ENCODE measurements around the gene BPTF.
A peak's percentile ranks its signal among the peaks of the same experiment; 100 is the strongest.
"Not testable (repeated sequence)": the region's sequence is repeated elsewhere in the genome, so short reads cannot be mapped to it uniquely, and the experiment has no call there.

BPTF gene

DNA sequence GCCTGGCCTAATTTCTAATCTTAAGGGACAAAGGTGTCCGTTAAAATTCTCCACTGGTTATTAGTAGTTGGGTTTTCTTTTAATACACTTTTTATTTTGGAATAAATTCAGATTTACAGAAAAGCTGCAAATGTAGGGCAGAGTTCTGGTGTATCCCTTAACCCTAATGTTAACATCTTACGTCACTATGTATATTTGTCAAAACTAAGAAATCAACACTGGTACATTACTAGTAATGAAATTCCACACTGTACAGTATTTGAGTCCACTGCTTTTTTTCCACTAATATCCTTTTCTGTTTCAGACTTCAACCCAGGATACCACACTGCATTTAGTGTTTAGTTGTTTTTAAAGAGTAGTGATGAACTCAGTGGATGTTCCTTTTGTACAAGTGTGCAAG, 191.5 kb downstream of the BPTF start:
- TF ChIP-seq, protein P1, sequence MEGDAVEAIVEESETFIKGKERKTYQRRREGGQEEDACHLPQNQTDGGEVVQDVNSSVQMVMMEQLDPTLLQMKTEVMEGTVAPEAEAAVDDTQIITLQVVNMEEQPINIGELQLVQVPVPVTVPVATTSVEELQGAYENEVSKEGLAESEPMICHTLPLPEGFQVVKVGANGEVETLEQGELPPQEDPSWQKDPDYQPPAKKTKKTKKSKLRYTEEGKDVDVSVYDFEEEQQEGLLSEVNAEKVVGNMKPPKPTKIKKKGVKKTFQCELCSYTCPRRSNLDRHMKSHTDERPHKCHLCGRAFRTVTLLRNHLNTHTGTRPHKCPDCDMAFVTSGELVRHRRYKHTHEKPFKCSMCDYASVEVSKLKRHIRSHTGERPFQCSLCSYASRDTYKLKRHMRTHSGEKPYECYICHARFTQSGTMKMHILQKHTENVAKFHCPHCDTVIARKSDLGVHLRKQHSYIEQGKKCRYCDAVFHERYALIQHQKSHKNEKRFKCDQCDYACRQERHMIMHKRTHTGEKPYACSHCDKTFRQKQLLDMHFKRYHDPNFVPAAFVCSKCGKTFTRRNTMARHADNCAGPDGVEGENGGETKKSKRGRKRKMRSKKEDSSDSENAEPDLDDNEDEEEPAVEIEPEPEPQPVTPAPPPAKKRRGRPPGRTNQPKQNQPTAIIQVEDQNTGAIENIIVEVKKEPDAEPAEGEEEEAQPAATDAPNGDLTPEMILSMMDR (IDR thresholded peaks at IDR 0.05), result no peak
- TF ChIP-seq ZFX (IDR thresholded peaks at IDR 0.05; ENCODE audit: borderline replicate concordance), result no peak
- no peak overlapping the region for H3K27ac ChIP-seq

DNA sequence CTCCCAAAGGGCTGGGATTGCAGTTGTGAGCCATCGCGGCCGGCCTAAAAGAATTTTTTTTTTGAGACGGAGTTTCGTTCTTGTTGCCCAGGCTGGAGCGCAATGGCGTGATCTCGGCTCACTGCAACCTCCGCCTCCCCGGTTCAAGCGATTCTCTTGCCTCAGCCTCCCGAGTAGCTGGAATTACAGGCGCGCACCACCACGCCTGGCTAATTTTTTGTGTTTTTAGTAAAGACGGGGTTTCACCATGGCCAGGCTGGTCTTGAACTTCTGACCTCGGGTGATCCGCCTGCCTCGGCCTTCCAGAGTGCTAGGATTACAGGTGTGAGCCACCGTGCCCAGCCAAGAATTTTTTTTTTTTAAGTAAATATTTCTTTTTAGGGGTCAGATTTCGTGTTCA, 193.2 kb downstream of the BPTF start:
- H3K27ac ChIP-seq, result not testable (repeated sequence)

DNA sequence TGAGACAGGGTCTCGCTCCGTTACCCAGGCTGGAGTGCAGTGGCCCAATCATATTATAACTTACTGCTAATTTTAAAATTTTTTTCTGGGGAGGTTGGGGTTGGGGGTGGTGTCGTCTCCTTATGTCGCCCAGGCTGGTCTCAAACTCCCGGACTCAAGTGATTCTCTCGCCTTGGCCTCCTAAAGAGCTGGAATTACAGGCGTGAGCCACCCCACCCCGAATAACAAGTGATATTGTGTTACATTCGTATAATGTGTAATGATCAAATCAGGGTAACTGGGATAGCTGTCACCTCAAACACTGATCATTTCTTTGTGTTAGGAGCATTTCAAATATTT, 194.0 kb downstream of the BPTF start:
- H3K27ac ChIP-seq, result peak overlapping the region; percentile 92; the same call in 1 of the 2 replicates
- TF ChIP-seq, protein P1 (IDR thresholded peaks at IDR 0.05), result no peak
- TF ChIP-seq ZFX (IDR thresholded peaks at IDR 0.05; ENCODE audit: borderline replicate concordance), result no peak

DNA sequence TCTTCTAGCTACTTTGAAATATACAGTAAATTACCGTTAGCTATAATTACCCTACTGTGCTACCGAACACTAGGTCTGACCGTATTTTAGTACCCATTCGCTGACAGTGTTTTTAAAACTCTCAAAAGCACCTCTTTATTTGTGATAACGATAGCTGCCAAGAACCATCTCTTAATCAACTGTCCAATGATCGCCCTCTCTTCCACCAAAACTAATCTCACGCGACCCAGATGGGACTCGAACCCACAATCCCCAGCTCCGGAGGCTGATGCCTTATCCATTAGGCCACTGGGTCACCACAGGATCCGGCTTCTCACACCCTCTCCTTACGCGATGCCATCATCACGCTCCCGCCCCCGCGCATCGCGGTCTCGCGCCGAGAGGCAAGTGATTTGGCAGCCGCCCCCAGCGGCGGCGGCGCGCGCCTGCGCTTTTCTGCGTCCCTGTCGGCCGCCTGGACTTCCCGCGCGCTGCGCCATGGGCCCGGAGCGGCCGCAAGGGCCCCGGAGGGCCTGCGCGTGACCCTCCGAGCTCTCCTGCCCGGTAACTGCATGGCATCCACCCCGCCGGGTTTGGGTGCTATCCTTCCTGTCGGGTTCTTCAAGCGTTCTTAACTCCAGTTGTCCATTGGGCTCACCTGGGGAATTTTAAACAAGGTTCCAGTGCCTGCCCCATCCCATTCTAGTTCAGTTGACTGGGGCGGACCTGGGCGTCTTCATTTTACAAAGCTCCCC, 194.5 kb downstream of the BPTF start:
- no peak for TF ChIP-seq ZFX (IDR thresholded peaks at IDR 0.05; ENCODE audit: borderline replicate concordance)
- TF ChIP-seq, protein P1 (IDR thresholded peaks at IDR 0.05), result peak; percentile 41
- H3K27ac ChIP-seq, result peak overlapping the region; percentile 92

DNA sequence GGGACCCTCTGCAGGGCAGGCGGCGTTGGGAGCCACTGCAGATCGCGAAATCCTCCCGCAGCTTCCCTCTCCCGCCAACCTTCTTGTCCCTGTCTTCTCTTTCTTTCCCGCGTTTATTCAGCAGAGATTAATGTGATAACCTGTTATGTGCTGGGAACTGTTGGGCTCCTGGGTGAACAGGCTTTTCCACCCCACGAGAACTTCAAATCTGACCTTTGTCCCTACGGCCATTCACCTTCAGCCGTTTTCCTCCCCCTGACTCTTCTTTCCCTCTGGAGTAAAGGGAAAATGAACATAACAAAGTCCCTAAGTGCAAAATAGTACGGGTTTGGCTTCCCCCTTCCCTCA, 195.1 kb downstream of the BPTF start:
- no peak for TF ChIP-seq ZFX (IDR thresholded peaks at IDR 0.05; ENCODE audit: borderline replicate concordance)
- TF ChIP-seq, protein P1 (IDR thresholded peaks at IDR 0.05), result no peak
- peak overlapping the region; percentile 92 for H3K27ac ChIP-seq

DNA sequence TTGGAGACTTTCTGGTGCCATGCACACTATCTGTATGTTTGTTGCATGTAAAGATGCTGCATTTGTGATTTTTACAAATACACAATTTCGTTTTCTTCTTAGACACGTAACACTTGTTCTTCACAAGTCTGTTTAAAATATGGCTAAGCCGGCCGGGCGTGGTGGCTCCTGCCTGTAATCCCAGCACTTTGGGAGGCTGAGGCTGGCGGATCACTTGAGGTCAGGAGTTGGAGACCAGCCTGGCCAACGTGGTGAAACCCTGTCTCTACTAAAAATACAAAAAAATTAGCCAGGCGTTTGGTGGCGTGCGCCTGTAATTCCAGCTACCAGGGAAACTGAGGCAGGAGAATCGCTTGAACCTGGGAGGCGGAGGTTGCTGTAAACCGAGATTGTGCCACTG, 195.5 kb downstream of the BPTF start:
- peak overlapping the region; percentile 92 for H3K27ac ChIP-seq

DNA sequence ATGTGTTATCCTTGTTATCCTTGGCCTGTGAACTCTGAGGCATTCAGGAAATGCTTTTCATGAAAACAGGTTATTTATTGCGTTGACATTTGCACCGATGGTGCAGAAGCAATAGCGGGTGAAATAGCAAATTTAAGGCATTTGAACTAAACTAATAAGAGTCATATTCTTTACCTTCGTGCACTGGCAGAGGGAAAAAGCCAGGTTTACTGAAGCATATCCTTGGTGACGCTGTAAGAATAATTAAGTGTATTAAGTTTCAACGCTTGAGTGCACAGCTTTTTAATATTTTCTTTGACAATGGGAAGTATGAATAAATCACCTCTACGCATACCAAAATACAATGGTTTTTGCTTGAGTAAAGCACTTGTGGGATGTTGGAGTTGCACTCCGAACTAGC, 196.7 kb downstream of the BPTF start:
- H3K27ac ChIP-seq, result no peak overlapping the region
- TF ChIP-seq, protein P1 (IDR thresholded peaks at IDR 0.05), result no peak
- TF ChIP-seq ZFX (IDR thresholded peaks at IDR 0.05; ENCODE audit: borderline replicate concordance), result no peak

DNA sequence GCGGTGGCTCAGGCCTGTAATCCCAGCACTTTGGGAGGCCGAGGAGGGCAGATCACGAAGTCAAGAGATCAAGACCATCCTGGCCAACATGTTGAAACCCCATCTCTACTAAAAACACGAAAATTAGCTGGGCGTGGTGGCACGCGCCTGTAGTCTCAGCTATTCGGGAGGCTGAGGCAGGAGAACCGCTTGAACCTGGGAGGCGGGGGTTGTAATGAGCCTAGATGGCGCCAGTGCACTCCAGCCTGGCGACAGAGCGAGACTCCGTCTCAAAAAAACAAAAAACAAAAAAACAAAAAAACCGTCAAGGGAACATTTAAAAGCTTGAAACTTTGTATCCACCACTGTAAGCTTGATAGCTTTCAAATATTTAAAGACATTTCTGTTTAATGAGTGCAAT, 197.2 kb downstream of the BPTF start:
- not testable (repeated sequence) for H3K27ac ChIP-seq
- TF ChIP-seq, protein P1 (IDR thresholded peaks at IDR 0.05), result peak; percentile 40

Measured in 22Rv1 (cell line).